Measurements from ENCODE around the gene PCDHB16. TPM values are rescaled to one million over a fixed set of nuclear protein-coding genes. Genes with fewer than 3 reads are reported as not detected.
"Not testable (repeated sequence)": the region's sequence is repeated elsewhere in the genome, so short reads cannot be mapped to it uniquely, and the experiment has no call there.

PCDHB16 gene
- total and polyA plus RNA-seq, 2 of the 4 experiments (the other 2 are of a cell fraction) = 0.18 to 0.36 TPM

GRCh38 chr5:141179876-141180275, 2.3 kb upstream of the PCDHB16 start:
- no CpG with 5 or more reads among the region's 32 CpGs for whole genome bisulfite sequencing, 2 experiments (ENCODE audit: extremely low coverage in 2 of 2, insufficient read length in 1 of 2)
- CTCF ChIA-PET = not testable (repeated sequence)

More at GRCh38 chr5:141179876-141180275, 2.3 kb upstream of the PCDHB16 start:
- H2AFZ ChIP-seq (replicated peaks; ENCODE audit: low read length, poor library complexity); H3K56ac ChIP-seq (ENCODE audit: extremely low read depth, insufficient read depth, low read length); DNase-seq; H2BK5ac ChIP-seq (ENCODE audit: low read depth, low read length, poor library complexity, severe bottlenecking); H2BK20ac ChIP-seq (ENCODE audit: low read depth, low read length); H3K9me1 ChIP-seq (ENCODE audit: insufficient read depth, low read length); H3K14ac ChIP-seq (replicated peaks; ENCODE audit: low read depth, low read length); H3K27me3 ChIP-seq (ENCODE audit: control insufficient read depth, insufficient read depth, low read length); H3K27ac ChIP-seq (ENCODE audit: insufficient read depth, low read length); ATAC-seq (ENCODE audit: low read depth); H2BK120ac ChIP-seq (ENCODE audit: low read depth, low read length); H2AK5ac ChIP-seq (ENCODE audit: low read depth, low read length); H3K79me1 ChIP-seq (ENCODE audit: low read depth in 1 of 2, low read length in 2 of 2); dilution Hi-C loops (cut with HindIII; ENCODE audit: low sequenced_read_pairs, unreplicated experiment); H4K8ac ChIP-seq (ENCODE audit: low read depth in 2 of 2, low read length in 2 of 2); H3K4me3 ChIP-seq (ENCODE audit: insufficient read depth, low read depth, low read length); in situ Hi-C loops (cut with MboI; ENCODE audit: low sequenced_read_pairs); H3K4me1 ChIP-seq (ENCODE audit: control insufficient read depth, insufficient read depth, low read length); H3K4ac ChIP-seq (ENCODE audit: low read depth, low read length); H3K9ac ChIP-seq (ENCODE audit: low read depth, low read length); H3K23ac ChIP-seq (ENCODE audit: low read depth, low read length); H3K18ac ChIP-seq (ENCODE audit: low read depth, low read length); H2BK15ac ChIP-seq (ENCODE audit: low read depth, low read length); H4K91ac ChIP-seq (ENCODE audit: insufficient read depth, low read depth, low read length); POLR2A ChIA-PET (ENCODE audit: unreplicated experiment); H3K36me3 ChIP-seq (ENCODE audit: control insufficient read depth, insufficient read depth, low read length); H4K20me1 ChIP-seq (ENCODE audit: insufficient read depth, low read length); H2AK9ac ChIP-seq (replicated peaks; ENCODE audit: low read depth, low read length, poor library complexity); BruUV-seq (replicated peaks); H3K4me2 ChIP-seq (ENCODE audit: low read depth, low read length); H4K5ac ChIP-seq (ENCODE audit: low read depth, low read length); intact Hi-C loops (cut with micrococcal nuclease): not testable (repeated sequence)
- peaks cover 23% of the 10 kb centered on the region; the same call in 1 of the 2 replicates for H3K9me3 ChIP-seq (ENCODE audit: control insufficient read depth, insufficient read depth, low read length)

All from IMR-90 (cell line).